ENCODE measurements around the gene CST11.

CST11 gene

GRCh38 chr20:23453549-23454543 lies 1.2 kb upstream of the CST11 start:
- DNase-seq = no peak

GRCh38 chr20:23451956-23452487 lies 654 bp downstream of the CST11 start:
- peak; percentile 24 for DNase-seq

GRCh38 chr20:23450877-23451276 lies 1.8 kb downstream of the CST11 start:
- no peak for DNase-seq

GRCh38 chr20:23449421-23449820 lies 3.3 kb downstream of the CST11 start:
- DNase-seq = no peak

GRCh38 chr20:23448167-23448566 lies 4.5 kb downstream of the CST11 start:
- no peak for DNase-seq

GRCh38 chr20:23446505-23446904 lies 6.2 kb downstream of the CST11 start:
- no peak for DNase-seq

- peak; percentile 18 for DNase-seq
Observed at GRCh38 chr20:23445596-23446217, 7.0 kb downstream of the CST11 start.

GRCh38 chr20:23444859-23445258 lies 7.8 kb downstream of the CST11 start:
- DNase-seq = no peak

- DNase-seq = no peak
Observed at GRCh38 chr20:23442436-23442835, 10.2 kb downstream of the CST11 start.

GRCh38 chr20:23441850-23442313 lies 10.8 kb downstream of the CST11 start:
- peak; percentile 54 for DNase-seq

- DNase-seq = no peak
Observed at GRCh38 chr20:23440004-23440403, 12.7 kb downstream of the CST11 start.

GRCh38 chr20:23438661-23439060 lies 14.0 kb downstream of the CST11 start:
- no peak for DNase-seq

- no peak for DNase-seq
Observed at GRCh38 chr20:23437126-23437899, 15.4 kb downstream of the CST11 start.

GRCh38 chr20:23436681-23437080 lies 16.0 kb downstream of the CST11 start:
- no peak for DNase-seq

GRCh38 chr20:23435626-23436539 lies 16.8 kb downstream of the CST11 start:
- DNase-seq = no peak

- DNase-seq = no peak
Observed at GRCh38 chr20:23434521-23435313, 18.0 kb downstream of the CST11 start.

GRCh38 chr20:23433628-23434027 lies 19.0 kb downstream of the CST11 start:
- DNase-seq = no peak

GRCh38 chr20:23425129-23425528 lies 27.5 kb downstream of the CST11 start:
- no peak for DNase-seq

GRCh38 chr20:23420943-23421931 lies 31.4 kb downstream of the CST11 start, which contains the start of gene NAPB:
Gene NAPB (minus strand): TSS chr20:23421488. CDS start chr20:23421402, 86 bp downstream.
- peak; percentile 84 for DNase-seq

Data from T1000 (cell line).